ENCODE results near the gene CLCN7. TPM values are rescaled to one million over a fixed set of nuclear protein-coding genes. Genes with fewer than 3 reads are reported as not detected.

The CLCN7 gene
- polyA plus RNA-seq, 1 donor: 93.6 TPM

GRCh38 chr16:1502092-1503004 is 27.5 kb upstream of the CLCN7 start:
- WGBS (ENCODE audit: insufficient coverage, low lambda C conversion rate): no CpG with 5 or more reads among the region's 42 CpGs
- H3K27ac ChIP-seq (ENCODE audit: low read length): no peak overlapping the region
- no peaks in the 10 kb centered on the region for H3K27me3 ChIP-seq (ENCODE audit: control insufficient read depth, insufficient read depth, low read length)
- H3K4me3 ChIP-seq (ENCODE audit: low read length): no peak overlapping the region
- no peak for DNase-seq
- no peaks in the 10 kb centered on the region for H3K4me1 ChIP-seq (ENCODE audit: control insufficient read depth, insufficient read depth, low read length)
- H3K9me3 ChIP-seq (ENCODE audit: control insufficient read depth, low read depth, low read length): peaks cover 6% of the 10 kb centered on the region
- peaks cover 82% of the 10 kb centered on the region for H3K36me3 ChIP-seq (ENCODE audit: control insufficient read depth, insufficient read depth, low read length)

DNA sequence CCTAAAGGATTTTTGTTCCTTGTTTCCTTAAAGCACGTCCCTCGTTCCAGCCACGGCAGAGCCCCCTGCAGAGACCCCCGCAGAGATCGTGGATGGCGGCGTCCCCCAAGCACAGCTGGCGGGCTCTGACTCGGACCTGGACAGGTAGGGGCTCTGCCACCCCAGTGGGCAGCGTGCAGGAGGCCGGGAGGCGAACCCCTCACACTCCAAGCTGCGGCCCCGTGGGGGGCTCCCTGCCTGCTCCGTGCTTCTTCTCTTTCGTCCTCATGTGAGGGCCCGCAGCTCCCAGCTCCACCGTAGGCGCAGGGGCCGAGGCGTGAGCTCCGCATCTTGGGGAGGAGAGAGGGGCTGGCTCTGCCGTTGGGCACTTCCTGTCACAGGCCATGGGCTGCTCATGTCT is 26.8 kb upstream of the CLCN7 start:
- Histone ChIP-seq H3K4me3 (ENCODE audit: low read length) (no peak overlapping the region), H3K9me3 (ENCODE audit: control insufficient read depth, low read depth, low read length) (peaks cover 6% of the 10 kb centered on the region), H3K36me3 (ENCODE audit: control insufficient read depth, insufficient read depth, low read length) (peaks cover 83% of the 10 kb centered on the region), H3K27ac (ENCODE audit: low read length) (no peak overlapping the region), H3K4me1 (ENCODE audit: control insufficient read depth, insufficient read depth, low read length) (no peaks in the 10 kb centered on the region), H3K27me3 (ENCODE audit: control insufficient read depth, insufficient read depth, low read length) (no peaks in the 10 kb centered on the region)
- WGBS (ENCODE audit: insufficient coverage, low lambda C conversion rate): no CpG with 5 or more reads among the region's 23 CpGs
- DNase-seq: no peak

DNA sequence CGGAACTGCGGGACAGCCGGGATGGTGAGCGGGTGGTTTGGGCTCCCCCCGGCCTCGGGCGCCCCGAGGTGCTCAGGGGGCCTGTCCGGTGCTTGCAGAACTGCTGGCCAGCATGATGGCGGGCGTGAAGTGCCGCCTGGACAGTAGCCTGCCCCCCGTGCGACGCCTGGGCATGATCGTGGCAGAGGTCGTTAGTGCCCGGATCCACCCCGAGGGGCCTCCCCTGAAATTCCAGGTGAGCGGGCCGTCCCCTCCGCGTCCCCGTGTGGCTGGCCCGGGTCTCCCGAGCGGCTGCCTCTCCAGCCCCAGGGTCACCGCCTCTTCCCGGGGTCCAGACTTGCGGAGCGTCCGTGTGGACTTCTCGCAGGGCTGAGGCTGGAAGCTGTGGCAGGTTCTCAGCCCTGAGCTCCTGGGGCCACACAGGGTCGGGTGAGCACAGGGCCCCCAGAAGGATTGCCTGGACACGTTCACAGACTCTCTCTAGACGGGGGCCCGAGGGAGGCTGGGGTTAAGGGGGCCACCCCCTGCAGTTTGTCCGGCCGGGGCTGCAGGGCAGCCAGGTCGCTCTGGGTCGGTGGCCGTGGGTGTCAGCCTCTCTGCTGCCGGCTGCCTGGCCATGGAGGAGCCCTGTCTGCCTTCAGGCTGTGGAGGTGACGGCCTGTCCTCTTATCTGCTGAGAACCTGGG is 25.8 kb upstream of the CLCN7 start:
- DNase-seq: no peak
- no CpG with 5 or more reads among the region's 44 CpGs for WGBS (ENCODE audit: insufficient coverage, low lambda C conversion rate)
- Histone ChIP-seq H3K27ac (ENCODE audit: low read length) (no peak overlapping the region), H3K27me3 (ENCODE audit: control insufficient read depth, insufficient read depth, low read length) (no peaks in the 10 kb centered on the region), H3K4me3 (ENCODE audit: low read length) (no peak overlapping the region), H3K36me3 (ENCODE audit: control insufficient read depth, insufficient read depth, low read length) (peaks cover 83% of the 10 kb centered on the region), H3K4me1 (ENCODE audit: control insufficient read depth, insufficient read depth, low read length) (no peaks in the 10 kb centered on the region), H3K9me3 (ENCODE audit: control insufficient read depth, low read depth, low read length) (peaks cover 6% of the 10 kb centered on the region)

DNA sequence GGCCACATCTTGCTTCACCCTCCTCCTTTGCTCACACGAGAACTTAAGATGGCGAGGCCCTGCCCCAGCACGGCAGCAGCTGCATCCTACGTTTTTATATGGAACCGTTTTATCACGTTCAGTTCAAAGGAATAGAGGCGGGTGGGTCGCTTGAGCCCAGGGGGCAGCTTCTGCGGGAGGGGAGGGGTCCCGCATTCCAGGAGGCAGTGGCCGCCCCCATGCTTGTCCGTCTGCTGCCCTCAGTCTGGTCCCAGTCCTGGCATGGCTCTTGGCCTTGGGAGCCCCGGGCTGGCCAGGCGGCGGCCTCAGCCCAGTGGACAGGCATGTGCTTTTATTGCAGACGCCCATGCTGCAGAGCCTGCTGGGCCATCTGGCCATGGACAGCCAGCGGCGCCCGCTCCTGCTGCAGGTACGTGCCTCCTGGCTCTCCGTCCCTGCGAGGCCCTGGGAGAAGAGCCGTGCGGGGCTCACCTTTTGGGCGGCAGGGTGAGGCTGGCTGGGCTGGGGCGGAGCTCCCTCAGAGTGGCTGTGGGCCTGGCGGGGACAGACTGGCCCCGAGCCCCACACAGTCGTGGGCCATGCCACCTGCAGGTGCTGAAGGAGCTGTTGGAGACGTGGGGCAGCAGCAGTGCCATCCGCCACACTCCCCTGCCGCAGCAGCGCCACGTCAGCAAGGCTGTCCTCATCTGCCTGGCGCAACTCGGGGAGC is 25.1 kb upstream of the CLCN7 start:
- H3K9me3 ChIP-seq (ENCODE audit: control insufficient read depth, low read depth, low read length): peaks cover 6% of the 10 kb centered on the region
- no peak overlapping the region for H3K27ac ChIP-seq (ENCODE audit: low read length)
- H3K27me3 ChIP-seq (ENCODE audit: control insufficient read depth, insufficient read depth, low read length): no peaks in the 10 kb centered on the region
- peaks cover 85% of the 10 kb centered on the region for H3K36me3 ChIP-seq (ENCODE audit: control insufficient read depth, insufficient read depth, low read length)
- WGBS (ENCODE audit: insufficient coverage, low lambda C conversion rate): no CpG with 5 or more reads among the region's 36 CpGs
- no peak for DNase-seq
- no peaks in the 10 kb centered on the region for H3K4me1 ChIP-seq (ENCODE audit: control insufficient read depth, insufficient read depth, low read length)
- H3K4me3 ChIP-seq (ENCODE audit: low read length): no peak overlapping the region

GRCh38 chr16:1498899-1499676 is 24.3 kb upstream of the CLCN7 start:
- Histone ChIP-seq H3K27me3 (ENCODE audit: control insufficient read depth, insufficient read depth, low read length) (no peaks in the 10 kb centered on the region), H3K36me3 (ENCODE audit: control insufficient read depth, insufficient read depth, low read length) (peaks cover 87% of the 10 kb centered on the region), H3K4me3 (ENCODE audit: low read length) (no peak overlapping the region), H3K27ac (ENCODE audit: low read length) (no peak overlapping the region), H3K9me3 (ENCODE audit: control insufficient read depth, low read depth, low read length) (peaks cover 6% of the 10 kb centered on the region), H3K4me1 (ENCODE audit: control insufficient read depth, insufficient read depth, low read length) (peaks cover 4% of the 10 kb centered on the region)
- no CpG with 5 or more reads among the region's 35 CpGs for WGBS (ENCODE audit: insufficient coverage, low lambda C conversion rate)
- DNase-seq: no peak

- Histone ChIP-seq H3K27ac (ENCODE audit: low read length) (no peak overlapping the region), H3K4me1 (ENCODE audit: control insufficient read depth, insufficient read depth, low read length) (peaks cover 12% of the 10 kb centered on the region), H3K36me3 (ENCODE audit: control insufficient read depth, insufficient read depth, low read length) (peaks cover 70% of the 10 kb centered on the region), H3K4me3 (ENCODE audit: low read length) (no peak overlapping the region), H3K9me3 (ENCODE audit: control insufficient read depth, low read depth, low read length) (peaks cover 6% of the 10 kb centered on the region), H3K27me3 (ENCODE audit: control insufficient read depth, insufficient read depth, low read length) (no peaks in the 10 kb centered on the region)
- DNase-seq: no peak
- no CpG with 5 or more reads among the region's 21 CpGs for WGBS (ENCODE audit: insufficient coverage, low lambda C conversion rate)
Measured at GRCh38 chr16:1497014-1497598, 22.3 kb upstream of the CLCN7 start.

GRCh38 chr16:1496464-1496863 is 21.6 kb upstream of the CLCN7 start:
- Histone ChIP-seq H3K4me3 (ENCODE audit: low read length) (no peak overlapping the region), H3K36me3 (ENCODE audit: control insufficient read depth, insufficient read depth, low read length) (peaks cover 64% of the 10 kb centered on the region), H3K9me3 (ENCODE audit: control insufficient read depth, low read depth, low read length) (peaks cover 6% of the 10 kb centered on the region), H3K27ac (ENCODE audit: low read length) (no peak overlapping the region), H3K4me1 (ENCODE audit: control insufficient read depth, insufficient read depth, low read length) (peaks cover 12% of the 10 kb centered on the region), H3K27me3 (ENCODE audit: control insufficient read depth, insufficient read depth, low read length) (no peaks in the 10 kb centered on the region)
- DNase-seq: no peak
- no CpG with 5 or more reads among the region's 25 CpGs for WGBS (ENCODE audit: insufficient coverage, low lambda C conversion rate)

DNA sequence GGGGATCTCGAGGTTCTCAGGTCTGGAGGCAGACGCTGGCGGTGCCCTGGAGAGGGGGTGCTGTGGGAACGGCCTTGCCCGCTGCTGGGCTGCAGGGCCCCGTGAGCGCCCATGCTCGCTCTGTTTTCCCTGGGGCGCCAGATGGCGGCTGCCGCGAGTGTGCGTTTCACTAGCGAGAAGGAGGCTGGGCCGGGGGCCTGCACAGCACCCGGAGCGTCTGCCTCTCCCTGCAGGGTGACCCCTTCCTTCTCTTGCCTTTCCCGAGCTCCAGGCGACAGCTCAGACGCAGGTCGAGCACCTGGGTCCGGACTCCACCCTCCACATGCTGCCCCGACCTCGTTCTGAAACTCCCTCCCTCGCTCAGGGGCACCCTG is 21.0 kb upstream of the CLCN7 start:
- H3K27ac ChIP-seq (ENCODE audit: low read length): no peak overlapping the region
- WGBS (ENCODE audit: insufficient coverage, low lambda C conversion rate): no CpG with 5 or more reads among the region's 25 CpGs
- no peak for DNase-seq
- H3K27me3 ChIP-seq (ENCODE audit: control insufficient read depth, insufficient read depth, low read length): no peaks in the 10 kb centered on the region
- H3K9me3 ChIP-seq (ENCODE audit: control insufficient read depth, low read depth, low read length): peaks cover 6% of the 10 kb centered on the region
- H3K4me1 ChIP-seq (ENCODE audit: control insufficient read depth, insufficient read depth, low read length): peaks cover 12% of the 10 kb centered on the region
- H3K4me3 ChIP-seq (ENCODE audit: low read length): no peak overlapping the region
- H3K36me3 ChIP-seq (ENCODE audit: control insufficient read depth, insufficient read depth, low read length): peaks cover 58% of the 10 kb centered on the region

DNA sequence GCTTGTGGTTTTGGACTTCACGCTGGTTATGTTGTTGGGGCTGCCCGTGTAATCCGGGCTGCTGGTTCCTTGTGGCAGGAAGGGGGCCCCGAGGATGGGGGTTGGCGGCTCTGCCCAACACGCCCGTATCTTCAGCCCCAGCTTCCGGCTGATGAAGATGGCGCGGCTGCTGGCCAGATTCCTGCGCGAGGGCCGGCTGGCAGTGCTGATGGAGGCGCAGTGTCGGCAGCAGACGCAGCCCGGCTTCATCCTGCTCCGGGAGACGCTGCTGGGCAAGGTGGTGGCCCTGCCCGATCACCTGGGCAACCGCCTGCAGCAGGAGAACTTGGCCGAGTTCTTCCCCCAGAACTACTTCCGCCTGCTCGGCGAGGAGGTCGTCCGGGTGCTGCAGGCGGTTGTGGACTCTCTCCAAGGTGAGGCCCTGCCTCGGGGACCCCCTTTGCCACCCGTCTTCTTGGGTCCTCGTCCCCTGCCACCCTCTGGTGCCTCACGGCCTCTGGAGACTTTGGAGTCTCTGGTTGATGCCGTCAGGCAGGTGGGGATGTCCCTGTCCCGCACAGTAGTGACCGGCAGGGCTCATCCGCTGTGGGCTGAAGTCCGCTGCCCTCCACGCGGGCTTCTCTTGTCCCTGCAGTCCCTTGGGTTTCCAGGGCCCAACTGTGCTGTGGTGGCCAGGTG is 20.5 kb upstream of the CLCN7 start:
- DNase-seq: no peak
- Histone ChIP-seq H3K4me1 (ENCODE audit: control insufficient read depth, insufficient read depth, low read length) (peaks cover 12% of the 10 kb centered on the region), H3K27me3 (ENCODE audit: control insufficient read depth, insufficient read depth, low read length) (no peaks in the 10 kb centered on the region), H3K27ac (ENCODE audit: low read length) (no peak overlapping the region), H3K4me3 (ENCODE audit: low read length) (no peak overlapping the region), H3K36me3 (ENCODE audit: control insufficient read depth, insufficient read depth, low read length) (peaks cover 53% of the 10 kb centered on the region), H3K9me3 (ENCODE audit: control insufficient read depth, low read depth, low read length) (peaks cover 5% of the 10 kb centered on the region)
- no CpG with 5 or more reads among the region's 39 CpGs for WGBS (ENCODE audit: insufficient coverage, low lambda C conversion rate)
